Measurements from ENCODE around the gene CITED1.
A peak's percentile ranks its signal among the peaks of the same experiment; 100 is the strongest.

CITED1 gene

GRCh38 chrX:72306085-72306801, 529 bp upstream of the CITED1 start:
- H3K4me3 ChIP-seq = peak overlapping the region; percentile 78
- DNase-seq (ENCODE audit: low read depth, low spot score) = no peak
- H3K9me3 ChIP-seq (ENCODE audit: low read depth, low read length) = no peaks in the 10 kb centered on the region
- H3K36me3 ChIP-seq (ENCODE audit: insufficient read depth, low read length) = no peaks in the 10 kb centered on the region
- H3K9ac ChIP-seq (ENCODE audit: insufficient read length) = no peak overlapping the region
- TF ChIP-seq POLR2AphosphoS5 (IDR thresholded peaks at IDR 0.05; ENCODE audit: borderline replicate concordance, low read depth, low read length) (no peak), FOXP2 (optimal IDR thresholded peaks at IDR 0.05; ENCODE audit: control extremely low read depth, extremely low read length, insufficient read depth) (no peak), EZH2 (IDR thresholded peaks at IDR 0.05) (no peak)
- no peak overlapping the region for H3K27ac ChIP-seq

GRCh38 chrX:72304877-72305276, 837 bp downstream of the CITED1 start:
- TF ChIP-seq FOXP2 (optimal IDR thresholded peaks at IDR 0.05; ENCODE audit: control extremely low read depth, extremely low read length, insufficient read depth) (no peak), POLR2AphosphoS5 (IDR thresholded peaks at IDR 0.05; ENCODE audit: borderline replicate concordance, low read depth, low read length) (no peak)
- Histone ChIP-seq H3K9me3 (ENCODE audit: low read depth, low read length) (no peaks in the 10 kb centered on the region), H3K4me3 (no peak overlapping the region), H3K9ac (ENCODE audit: insufficient read length) (no peak overlapping the region), H3K36me3 (ENCODE audit: insufficient read depth, low read length) (no peaks in the 10 kb centered on the region), H3K27ac (no peak overlapping the region)
- no peak for DNase-seq (ENCODE audit: low read depth, low spot score)

- Histone ChIP-seq H3K27ac (no peak overlapping the region), H3K9ac (ENCODE audit: insufficient read length) (no peak overlapping the region), H3K4me3 (no peak overlapping the region), H3K36me3 (ENCODE audit: insufficient read depth, low read length) (no peaks in the 10 kb centered on the region), H3K9me3 (ENCODE audit: low read depth, low read length) (no peaks in the 10 kb centered on the region)
- TF ChIP-seq POLR2AphosphoS5 (IDR thresholded peaks at IDR 0.05; ENCODE audit: borderline replicate concordance, low read depth, low read length) (no peak), EZH2 (IDR thresholded peaks at IDR 0.05) (no peak), FOXP2 (optimal IDR thresholded peaks at IDR 0.05; ENCODE audit: control extremely low read depth, extremely low read length, insufficient read depth) (no peak)
- DNase-seq (ENCODE audit: low read depth, low spot score) = no peak
Observed at GRCh38 chrX:72301781-72302180, 3.9 kb downstream of the CITED1 start.

DNA sequence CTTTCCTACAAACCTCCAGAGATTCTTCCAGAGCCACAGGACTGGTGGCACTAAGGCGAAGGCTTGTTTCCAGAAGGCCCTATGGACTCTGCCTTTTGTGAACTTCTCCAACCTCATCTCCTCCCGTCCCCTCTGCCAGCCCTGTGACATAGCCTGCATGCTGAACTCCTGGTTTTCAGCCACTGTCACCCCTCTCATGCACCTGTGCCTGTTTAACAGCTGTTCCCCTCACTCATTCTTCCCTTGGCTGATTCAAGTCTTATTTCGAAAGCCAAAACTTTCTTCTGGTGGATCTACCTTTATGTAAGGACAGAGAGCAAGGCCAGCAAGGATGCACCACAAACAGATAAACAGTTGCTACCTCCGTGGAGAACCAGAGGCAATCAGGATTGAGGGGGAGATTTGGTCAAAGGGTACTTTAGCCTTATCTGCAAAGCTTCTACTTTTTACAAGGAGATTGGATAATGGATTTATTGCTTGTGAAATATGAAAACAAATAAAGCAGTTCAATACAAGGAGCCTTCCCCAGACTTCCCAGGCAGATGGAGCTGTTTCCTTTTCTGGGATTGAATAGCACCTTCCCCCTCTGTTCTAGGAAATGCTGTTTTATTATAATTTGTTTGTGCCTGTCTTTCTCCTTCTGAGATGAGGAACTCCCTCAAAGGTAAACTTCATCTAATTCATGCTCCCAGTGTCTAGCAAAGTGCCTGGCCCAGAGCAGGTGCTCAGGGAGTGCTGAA, 5.7 kb downstream of the CITED1 start:
- no peak for DNase-seq (ENCODE audit: low read depth, low spot score)
- no peak for TF ChIP-seq FOXP2 (optimal IDR thresholded peaks at IDR 0.05; ENCODE audit: control extremely low read depth, extremely low read length, insufficient read depth)
- TF ChIP-seq EZH2 (IDR thresholded peaks at IDR 0.05) = no peak
- no peak for TF ChIP-seq POLR2AphosphoS5 (IDR thresholded peaks at IDR 0.05; ENCODE audit: borderline replicate concordance, low read depth, low read length)
- H3K27ac ChIP-seq = no peak overlapping the region

GRCh38 chrX:72297953-72298730, 7.6 kb downstream of the CITED1 start:
- H3K4me3 ChIP-seq = no peak overlapping the region
- no peak overlapping the region for H3K9ac ChIP-seq (ENCODE audit: insufficient read length)
- no peak overlapping the region for H3K27ac ChIP-seq
- DNase-seq (ENCODE audit: low read depth, low spot score) = no peak
- H3K9me3 ChIP-seq (ENCODE audit: low read depth, low read length) = no peaks in the 10 kb centered on the region
- no peaks in the 10 kb centered on the region for H3K36me3 ChIP-seq (ENCODE audit: insufficient read depth, low read length)
- no peak for TF ChIP-seq POLR2AphosphoS5 (IDR thresholded peaks at IDR 0.05; ENCODE audit: borderline replicate concordance, low read depth, low read length)
- TF ChIP-seq FOXP2 (optimal IDR thresholded peaks at IDR 0.05; ENCODE audit: control extremely low read depth, extremely low read length, insufficient read depth) = no peak
- TF ChIP-seq EZH2 (IDR thresholded peaks at IDR 0.05) = no peak

More for the DNA sequence above, 5.7 kb downstream of the CITED1 start:
- no peak overlapping the region for H3K4me3 ChIP-seq
- no peak overlapping the region for H3K9ac ChIP-seq (ENCODE audit: insufficient read length)
- H3K36me3 ChIP-seq (ENCODE audit: insufficient read depth, low read length) = no peaks in the 10 kb centered on the region
- no peaks in the 10 kb centered on the region for H3K9me3 ChIP-seq (ENCODE audit: low read depth, low read length)

DNA sequence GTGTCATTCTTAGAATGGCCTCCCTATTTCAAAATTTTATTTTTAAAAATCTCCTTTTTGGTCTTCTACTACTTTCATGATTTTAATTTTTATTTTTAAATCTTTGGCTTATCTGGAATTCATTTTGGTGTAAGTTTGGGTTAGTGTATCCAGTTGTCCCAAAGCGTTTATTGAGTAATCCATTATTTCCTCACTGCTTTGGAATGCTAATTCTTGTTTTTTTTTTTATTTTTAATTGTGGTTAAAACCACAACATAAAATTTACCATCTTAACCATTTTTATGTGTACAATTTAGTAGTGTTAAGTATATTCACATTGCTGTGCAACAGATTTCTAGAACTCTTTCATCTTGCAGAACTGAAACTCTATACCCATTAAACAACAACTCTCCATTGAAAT, 8.7 kb downstream of the CITED1 start:
- Histone ChIP-seq H3K36me3 (ENCODE audit: insufficient read depth, low read length) (no peaks in the 10 kb centered on the region), H3K4me3 (no peak overlapping the region), H3K9me3 (ENCODE audit: low read depth, low read length) (no peaks in the 10 kb centered on the region), H3K27ac (no peak overlapping the region), H3K9ac (ENCODE audit: insufficient read length) (no peak overlapping the region)
- DNase-seq (ENCODE audit: low read depth, low spot score) = no peak
- no peak for TF ChIP-seq EZH2 (IDR thresholded peaks at IDR 0.05)
- TF ChIP-seq FOXP2 (optimal IDR thresholded peaks at IDR 0.05; ENCODE audit: control extremely low read depth, extremely low read length, insufficient read depth) = no peak
- no peak for TF ChIP-seq POLR2AphosphoS5 (IDR thresholded peaks at IDR 0.05; ENCODE audit: borderline replicate concordance, low read depth, low read length)

DNA sequence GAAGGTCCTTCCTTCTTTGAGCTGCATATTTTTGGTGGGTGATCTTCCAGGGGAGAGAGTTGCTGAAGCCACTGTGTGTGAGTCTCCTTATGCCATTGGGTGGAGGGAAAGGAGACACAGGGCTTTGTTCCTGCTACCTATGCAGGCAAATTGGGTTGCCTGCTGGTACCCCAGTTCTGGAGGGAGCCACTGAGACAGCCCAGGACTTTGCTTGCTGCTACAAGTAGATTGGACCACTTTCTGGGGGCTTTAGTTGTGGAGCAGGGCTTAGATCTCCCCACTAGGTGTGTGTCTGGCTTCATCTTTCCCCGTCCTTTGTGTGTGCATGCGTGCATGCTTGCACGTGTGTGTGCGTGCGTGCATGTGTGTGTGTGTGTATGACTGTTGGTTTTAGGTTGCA, 10.0 kb downstream of the CITED1 start:
- no peak overlapping the region for H3K4me3 ChIP-seq
- no peaks in the 10 kb centered on the region for H3K36me3 ChIP-seq (ENCODE audit: insufficient read depth, low read length)
- H3K27ac ChIP-seq = no peak overlapping the region
- TF ChIP-seq FOXP2 (optimal IDR thresholded peaks at IDR 0.05; ENCODE audit: control extremely low read depth, extremely low read length, insufficient read depth) (no peak), POLR2AphosphoS5 (IDR thresholded peaks at IDR 0.05; ENCODE audit: borderline replicate concordance, low read depth, low read length) (no peak), EZH2 (IDR thresholded peaks at IDR 0.05) (no peak)
- DNase-seq (ENCODE audit: low read depth, low spot score) = no peak
- H3K9me3 ChIP-seq (ENCODE audit: low read depth, low read length) = no peaks in the 10 kb centered on the region
- no peak overlapping the region for H3K9ac ChIP-seq (ENCODE audit: insufficient read length)

DNA sequence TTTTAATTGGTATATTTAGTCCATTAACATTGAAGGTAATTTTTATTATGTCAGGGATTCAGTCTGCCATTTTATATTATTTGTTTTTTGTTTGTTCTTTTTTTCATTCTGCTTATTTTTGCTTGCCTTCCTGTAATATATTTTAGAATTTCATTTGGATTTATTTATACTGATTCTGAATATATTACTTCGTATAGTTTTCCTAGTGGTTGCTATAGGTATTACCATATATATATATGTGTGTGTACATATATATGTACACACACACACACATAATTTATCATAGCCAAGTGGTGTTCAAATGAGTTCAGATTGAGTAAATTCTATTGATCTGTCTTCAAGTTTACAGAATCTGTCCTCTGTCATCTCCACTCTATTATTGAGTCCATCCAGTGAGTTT, 11.2 kb downstream of the CITED1 start:
- no peak for TF ChIP-seq FOXP2 (optimal IDR thresholded peaks at IDR 0.05; ENCODE audit: control extremely low read depth, extremely low read length, insufficient read depth)
- TF ChIP-seq EZH2 (IDR thresholded peaks at IDR 0.05) = no peak
- TF ChIP-seq POLR2AphosphoS5 (IDR thresholded peaks at IDR 0.05; ENCODE audit: borderline replicate concordance, low read depth, low read length) = no peak
- H3K27ac ChIP-seq = no peak overlapping the region
- no peak overlapping the region for H3K4me3 ChIP-seq
- H3K9ac ChIP-seq (ENCODE audit: insufficient read length) = no peak overlapping the region
- no peak for DNase-seq (ENCODE audit: low read depth, low spot score)
- H3K36me3 ChIP-seq (ENCODE audit: insufficient read depth, low read length) = no peaks in the 10 kb centered on the region
- no peaks in the 10 kb centered on the region for H3K9me3 ChIP-seq (ENCODE audit: low read depth, low read length)

Data from SK-N-MC (cell line).